ENCODE measurements around the gene MUC13.

Gene MUC13

GRCh38 chr3:124950026-124950425 is 15.5 kb upstream of the MUC13 start:
- DNase-seq (ENCODE audit: low read depth), result no peak

DNA sequence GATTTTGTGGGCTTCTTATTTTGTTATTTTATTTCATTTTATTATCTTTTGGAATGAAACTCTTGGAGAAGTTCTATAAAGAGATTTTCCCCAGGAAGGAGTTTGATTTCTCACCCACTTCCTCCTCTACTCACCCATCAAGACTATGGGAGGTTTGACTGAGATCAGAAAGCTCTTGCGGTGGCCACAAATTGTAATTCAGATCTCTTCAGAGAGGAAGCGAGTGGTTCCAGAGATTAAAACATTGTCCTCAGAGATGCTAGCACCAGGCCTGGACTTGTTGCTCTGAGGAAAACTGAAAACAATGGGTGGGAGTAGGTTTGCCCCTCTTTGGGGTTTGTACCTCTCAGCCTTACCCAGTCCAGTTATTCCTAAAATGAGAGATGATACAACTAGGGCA is 8.1 kb upstream of the MUC13 start:
- DNase-seq (ENCODE audit: low read depth), result no peak

- DNase-seq (ENCODE audit: low read depth), result no peak
These were observed 7.2 kb upstream of the MUC13 start for GRCh38 chr3:124941771-124942170.

DNA sequence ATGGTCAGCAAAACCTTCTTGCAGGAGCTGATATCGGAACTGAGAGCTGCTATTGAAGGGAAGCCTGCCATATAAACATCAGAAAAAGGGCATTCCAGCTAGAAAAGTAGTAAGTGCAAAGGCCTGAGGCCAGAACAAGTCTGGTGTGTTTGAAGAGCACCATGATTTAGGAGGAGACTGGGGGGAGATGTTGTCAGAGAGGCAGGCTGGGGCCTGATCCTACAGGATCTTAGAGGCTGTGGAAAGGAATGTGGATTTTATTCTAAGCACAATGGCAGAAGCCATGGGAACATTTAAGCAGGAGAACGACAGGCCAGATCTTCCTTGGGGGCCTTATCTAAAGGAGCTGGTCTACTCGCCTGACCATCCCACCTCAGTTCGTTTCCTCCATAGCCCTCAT is 5.1 kb upstream of the MUC13 start:
- DNase-seq (ENCODE audit: low read depth), result no peak

DNA sequence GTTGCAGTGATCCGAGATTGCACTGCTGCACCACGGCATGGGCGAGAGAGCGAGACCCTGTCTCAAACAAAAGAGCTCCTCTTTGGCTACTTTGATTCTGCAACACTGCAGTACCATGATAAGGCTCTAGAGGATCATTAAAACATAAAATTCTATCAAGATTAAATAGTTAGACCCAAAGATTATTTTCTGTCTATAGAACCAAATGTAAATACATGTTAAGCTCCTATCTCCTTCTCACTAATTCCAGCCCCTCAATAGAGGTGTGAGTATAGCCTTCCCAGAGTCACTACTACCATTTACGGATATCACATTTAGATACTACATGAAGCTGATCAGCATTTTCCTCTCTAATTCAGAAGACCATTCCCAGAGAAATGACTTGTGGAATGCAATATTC is 4.3 kb upstream of the MUC13 start:
- no peak for DNase-seq (ENCODE audit: low read depth)

DNA sequence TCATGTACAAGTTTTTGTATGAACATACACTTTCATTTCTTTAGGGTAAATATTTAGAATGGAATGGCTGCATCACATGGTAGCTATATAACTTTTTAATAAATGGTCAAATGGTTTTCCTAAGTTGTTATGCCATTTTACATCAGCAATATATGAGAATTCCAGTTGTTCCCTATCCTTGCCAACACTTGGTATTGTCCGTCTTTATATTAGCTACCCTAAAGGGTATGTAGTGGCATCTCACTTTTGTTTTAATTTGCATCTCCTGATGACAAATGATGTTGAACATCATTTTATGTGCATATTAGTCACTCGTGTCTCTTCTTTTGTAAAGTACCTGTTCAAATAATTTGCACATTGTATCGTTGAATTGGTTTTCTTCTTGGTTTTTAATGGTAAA is 2.5 kb upstream of the MUC13 start:
- DNase-seq (ENCODE audit: low read depth), result no peak

GRCh38 chr3:124935794-124936542 is 1.4 kb upstream of the MUC13 start:
- DNase-seq (ENCODE audit: low read depth), result no peak

GRCh38 chr3:124935264-124935663 is 713 bp upstream of the MUC13 start:
- no peak for DNase-seq (ENCODE audit: low read depth)

DNA sequence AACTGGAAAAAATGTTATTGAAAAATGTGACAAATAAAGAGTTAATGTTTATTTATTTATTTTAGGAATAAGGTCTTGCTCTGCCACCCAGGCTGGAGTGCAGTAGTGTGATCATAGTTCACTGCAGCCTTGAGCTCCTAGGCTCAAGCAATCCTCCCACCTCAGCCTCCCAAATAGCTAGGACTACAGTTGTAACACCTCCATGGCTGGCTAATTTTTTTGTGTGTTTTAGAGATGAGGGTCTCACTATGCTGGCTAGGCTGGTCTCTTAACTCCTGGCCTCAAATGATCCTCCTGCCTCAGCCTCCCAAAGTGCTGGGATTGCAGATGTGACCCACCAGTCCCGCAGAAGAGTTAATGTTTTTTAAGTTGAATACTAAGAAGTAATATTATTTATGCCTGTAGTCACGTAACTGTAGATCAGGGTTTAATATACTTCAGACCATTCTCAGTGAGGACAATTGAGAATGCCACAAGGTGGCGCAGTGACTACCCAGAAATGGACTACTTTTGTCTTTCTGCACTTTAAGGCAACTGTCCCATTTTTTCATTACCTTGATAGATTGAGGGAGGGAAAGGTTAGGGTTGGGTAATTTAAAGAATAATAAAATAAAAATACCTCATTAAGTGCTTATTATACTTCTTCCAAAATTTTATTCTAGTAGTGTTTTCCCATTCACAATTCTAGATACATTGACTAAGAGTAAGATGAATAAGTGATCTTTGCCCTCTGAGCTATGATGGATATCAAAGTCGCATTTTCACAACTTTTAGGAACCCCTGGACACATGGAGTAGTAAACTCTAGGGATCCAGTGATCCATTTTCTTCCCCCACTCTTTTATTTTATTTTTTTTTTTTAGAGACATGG is 6.0 kb downstream of the MUC13 start:
- DNase-seq (ENCODE audit: low read depth), result peak; percentile 50

GRCh38 chr3:124927574-124928045 is 6.9 kb downstream of the MUC13 start:
- no peak for DNase-seq (ENCODE audit: low read depth)

DNA sequence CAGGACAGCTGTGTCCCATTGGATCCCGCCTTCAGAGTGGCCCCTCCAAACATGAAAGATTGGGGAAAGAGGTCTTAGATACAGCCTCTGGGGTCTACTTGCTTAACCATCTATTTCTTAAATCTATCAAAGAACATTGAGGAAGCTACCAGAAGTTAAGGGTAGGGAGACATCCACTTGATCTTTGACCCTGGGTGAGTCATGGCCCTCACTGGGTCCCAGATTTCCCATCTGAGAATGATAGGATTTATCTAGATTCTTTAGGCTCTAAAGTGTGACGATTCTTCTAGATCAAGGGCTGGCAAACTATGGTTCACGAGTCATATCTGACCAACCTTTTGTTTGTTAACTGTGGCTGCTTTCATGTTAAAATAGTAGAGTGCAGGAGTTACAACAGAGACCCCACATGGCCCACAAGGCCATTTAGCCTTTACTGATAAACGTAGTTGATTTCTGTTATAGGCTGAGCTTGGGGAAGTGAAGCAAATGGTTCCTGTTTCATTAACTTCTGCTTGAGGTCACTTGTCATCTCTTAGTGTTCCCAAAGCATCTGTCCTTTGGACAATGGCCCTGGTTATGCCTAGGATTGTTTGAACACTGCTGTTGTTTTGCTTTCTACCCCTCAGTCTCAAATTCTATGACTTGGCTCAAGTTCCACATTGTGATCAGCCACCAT is 8.0 kb downstream of the MUC13 start:
- DNase-seq (ENCODE audit: low read depth), result no peak

GRCh38 chr3:124924741-124925140 is 9.8 kb downstream of the MUC13 start:
- no peak for DNase-seq (ENCODE audit: low read depth)

GRCh38 chr3:124923833-124924232 is 10.7 kb downstream of the MUC13 start:
- DNase-seq (ENCODE audit: low read depth), result no peak

GRCh38 chr3:124920718-124921117 is 13.8 kb downstream of the MUC13 start:
- no peak for DNase-seq (ENCODE audit: low read depth)

- DNase-seq (ENCODE audit: low read depth), result no peak
These were observed 14.8 kb downstream of the MUC13 start for GRCh38 chr3:124919756-124920155.

GRCh38 chr3:124918524-124918923 is 16.0 kb downstream of the MUC13 start:
- no peak for DNase-seq (ENCODE audit: low read depth)

- no peak for DNase-seq (ENCODE audit: low read depth)
These were observed 17.6 kb downstream of the MUC13 start for GRCh38 chr3:124916837-124917409.

DNA sequence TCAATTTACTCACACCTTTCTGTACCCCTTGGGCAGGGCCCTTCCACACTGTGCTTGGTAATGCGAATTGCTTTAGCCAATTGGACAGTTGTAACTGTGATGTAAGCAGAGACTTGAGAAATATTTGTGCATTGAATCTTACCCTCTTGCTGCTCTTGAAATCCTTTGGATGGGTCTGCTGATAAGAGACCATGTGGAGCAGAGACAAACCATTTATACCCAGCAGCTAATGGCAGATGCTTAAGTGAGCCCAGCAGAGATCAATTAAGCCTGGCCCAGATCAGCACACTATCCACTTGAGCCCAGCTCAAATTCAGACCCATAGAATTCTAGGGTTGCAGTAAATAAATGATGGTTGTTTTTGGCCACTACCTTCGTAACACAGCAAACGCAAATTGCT is 19.3 kb downstream of the MUC13 start:
- DNase-seq (ENCODE audit: low read depth), result no peak

DNA sequence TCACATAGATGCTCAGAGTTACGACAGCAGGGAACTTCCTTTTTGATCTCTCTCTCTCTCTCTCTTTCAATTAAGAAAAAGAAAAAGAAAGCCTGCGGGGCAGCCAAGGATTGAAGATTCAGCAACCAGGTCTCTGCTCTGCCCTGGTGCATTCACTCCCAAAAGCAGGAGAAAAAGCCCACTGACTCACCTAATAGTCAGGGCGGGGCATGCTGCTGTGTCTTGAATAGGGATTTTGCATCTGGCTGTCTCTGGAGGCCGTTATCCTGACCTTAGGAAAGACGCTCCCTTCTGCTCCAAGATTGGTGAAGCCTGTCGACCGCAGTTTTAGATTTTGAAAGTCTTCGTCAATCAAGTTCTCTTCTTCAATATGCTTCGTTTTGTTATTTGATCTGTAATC is 26.6 kb downstream of the MUC13 start:
- DNase-seq (ENCODE audit: low read depth), result no peak

GRCh38 chr3:124904835-124905492 is 29.6 kb downstream of the MUC13 start:
- no peak for DNase-seq (ENCODE audit: low read depth)

- no peak for DNase-seq (ENCODE audit: low read depth)
These were observed 30.4 kb downstream of the MUC13 start for GRCh38 chr3:124903896-124904834.
